Bronchial epithelial cell (primary cell): ENCODE data around the gene UBL4B. TPM values are rescaled to one million over a fixed set of nuclear protein-coding genes. Genes with fewer than 3 reads are reported as not detected.
"Not testable (repeated sequence)": the region's sequence is repeated elsewhere in the genome, so short reads cannot be mapped to it uniquely, and the experiment has no call there.

Experiments used
- DNase-seq: peaks from one replicate; pipeline ENCODE4 v3.0.0-alpha.2; 2010; ENCODE audit warnings: low read depth
- FAIRE-seq: peaks from 2 replicates; lab custom pipeline; 2011; peaks lifted over from hg19 to GRCh38; lab: Jason Lieb, UNC
- H3K27me3 ChIP-seq: 2 replicates; pipeline ENCODE4 v1.5.1; 2011; ENCODE audit warnings: low read length; ENCODE audit not compliant: control insufficient read depth, insufficient read depth
- H3K36me3 ChIP-seq: 2 replicates; pipeline ENCODE4 v1.5.1; 2011; ENCODE audit warnings: low read length; ENCODE audit not compliant: control insufficient read depth, insufficient read depth
- H3K4me3 ChIP-seq: 2 replicates; pipeline ENCODE4 v1.5.1; 2011; ENCODE audit warnings: mild to moderate bottlenecking, low read depth, low read length, control low read depth
- total RNA-seq: library from RNA; depleted of rRNA; stranded (reverse); fragments of >200 nt; gene quantifications from 2 replicates; pipeline ENCODE4 v1.2.1, GENCODE V29; 2014
- TF ChIP-seq, protein P1 (sequence below): IDR thresholded peaks from 2 replicates; pipeline ENCODE4 v1.5.1; 2011; ENCODE audit warnings: mild to moderate bottlenecking, moderate library complexity, low read length, control low read depth, inconsistent platforms; ENCODE audit not compliant: insufficient read depth, severe bottlenecking

Gene UBL4B
- total RNA-seq, 1 donor from 2014 or later, result not detected

DNA sequence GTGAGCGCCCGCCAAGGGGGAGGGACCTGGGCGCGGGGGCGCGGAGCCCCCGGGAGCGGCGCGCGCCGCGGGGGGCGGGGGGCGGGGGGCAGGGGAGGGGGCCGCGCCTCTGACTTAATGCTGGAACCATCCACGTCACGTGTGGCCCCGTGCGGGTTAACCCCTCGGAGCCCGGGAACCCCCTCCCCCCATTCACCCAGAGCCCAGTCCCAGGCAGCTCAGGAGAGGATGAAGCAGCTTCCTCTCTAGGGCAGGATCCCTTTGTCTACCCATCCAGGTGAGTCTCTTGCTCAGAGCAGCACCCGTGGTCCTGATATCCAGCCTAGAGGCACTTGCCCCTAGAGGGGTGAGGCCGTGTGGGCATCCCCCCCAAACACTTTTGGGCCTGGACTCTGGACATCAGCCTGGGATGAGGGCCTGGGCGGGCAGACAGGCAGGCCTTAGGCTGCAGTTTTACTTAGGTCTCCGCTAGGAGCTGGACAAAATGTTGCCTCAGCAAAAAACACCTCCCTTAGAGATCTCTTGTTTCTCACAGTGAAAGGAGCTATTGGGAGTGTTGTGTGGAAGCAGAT lies 41.5 kb upstream of the UBL4B start, which contains the start of gene ALX3:
ALX3 (minus strand) TSS at position 2 of the 572 bp plus-strand sequence. CDS start 60 bp downstream, outside the sequence.
- FAIRE-seq, result no peak
- TF ChIP-seq, protein P1, sequence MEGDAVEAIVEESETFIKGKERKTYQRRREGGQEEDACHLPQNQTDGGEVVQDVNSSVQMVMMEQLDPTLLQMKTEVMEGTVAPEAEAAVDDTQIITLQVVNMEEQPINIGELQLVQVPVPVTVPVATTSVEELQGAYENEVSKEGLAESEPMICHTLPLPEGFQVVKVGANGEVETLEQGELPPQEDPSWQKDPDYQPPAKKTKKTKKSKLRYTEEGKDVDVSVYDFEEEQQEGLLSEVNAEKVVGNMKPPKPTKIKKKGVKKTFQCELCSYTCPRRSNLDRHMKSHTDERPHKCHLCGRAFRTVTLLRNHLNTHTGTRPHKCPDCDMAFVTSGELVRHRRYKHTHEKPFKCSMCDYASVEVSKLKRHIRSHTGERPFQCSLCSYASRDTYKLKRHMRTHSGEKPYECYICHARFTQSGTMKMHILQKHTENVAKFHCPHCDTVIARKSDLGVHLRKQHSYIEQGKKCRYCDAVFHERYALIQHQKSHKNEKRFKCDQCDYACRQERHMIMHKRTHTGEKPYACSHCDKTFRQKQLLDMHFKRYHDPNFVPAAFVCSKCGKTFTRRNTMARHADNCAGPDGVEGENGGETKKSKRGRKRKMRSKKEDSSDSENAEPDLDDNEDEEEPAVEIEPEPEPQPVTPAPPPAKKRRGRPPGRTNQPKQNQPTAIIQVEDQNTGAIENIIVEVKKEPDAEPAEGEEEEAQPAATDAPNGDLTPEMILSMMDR, result no peak
- Histone ChIP-seq H3K36me3 (no peaks in the 10 kb centered on the region), H3K27me3 (peaks cover 42% of the 10 kb centered on the region), H3K4me3 (no peak within 1 kb of the TSS)
- no peak for DNase-seq

DNA sequence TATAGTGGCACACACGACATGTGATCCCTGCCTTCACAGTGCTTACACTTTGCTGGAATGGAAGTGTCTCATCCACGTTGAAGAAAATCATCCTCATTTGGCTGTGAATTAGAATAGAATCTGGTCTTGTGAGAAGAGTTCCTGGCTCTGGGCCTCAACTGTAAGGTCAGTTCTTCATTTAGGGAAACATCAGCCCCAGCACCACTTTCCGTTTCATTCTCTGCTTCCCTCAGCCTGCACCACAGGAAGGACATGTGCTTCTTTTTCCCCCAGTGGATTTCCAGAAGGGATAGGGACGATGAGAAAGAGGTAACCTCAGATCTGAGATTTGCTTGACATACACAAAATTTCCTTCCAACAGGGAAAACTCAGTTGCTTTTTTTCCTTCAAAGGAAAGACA lies 38.1 kb upstream of the UBL4B start:
- no peak overlapping the region for H3K4me3 ChIP-seq
- H3K36me3 ChIP-seq, result no peaks in the 10 kb centered on the region
- no peak for DNase-seq
- TF ChIP-seq, protein P1, result no peak
- H3K27me3 ChIP-seq, result peaks cover 18% of the 10 kb centered on the region
- FAIRE-seq, result no peak

DNA sequence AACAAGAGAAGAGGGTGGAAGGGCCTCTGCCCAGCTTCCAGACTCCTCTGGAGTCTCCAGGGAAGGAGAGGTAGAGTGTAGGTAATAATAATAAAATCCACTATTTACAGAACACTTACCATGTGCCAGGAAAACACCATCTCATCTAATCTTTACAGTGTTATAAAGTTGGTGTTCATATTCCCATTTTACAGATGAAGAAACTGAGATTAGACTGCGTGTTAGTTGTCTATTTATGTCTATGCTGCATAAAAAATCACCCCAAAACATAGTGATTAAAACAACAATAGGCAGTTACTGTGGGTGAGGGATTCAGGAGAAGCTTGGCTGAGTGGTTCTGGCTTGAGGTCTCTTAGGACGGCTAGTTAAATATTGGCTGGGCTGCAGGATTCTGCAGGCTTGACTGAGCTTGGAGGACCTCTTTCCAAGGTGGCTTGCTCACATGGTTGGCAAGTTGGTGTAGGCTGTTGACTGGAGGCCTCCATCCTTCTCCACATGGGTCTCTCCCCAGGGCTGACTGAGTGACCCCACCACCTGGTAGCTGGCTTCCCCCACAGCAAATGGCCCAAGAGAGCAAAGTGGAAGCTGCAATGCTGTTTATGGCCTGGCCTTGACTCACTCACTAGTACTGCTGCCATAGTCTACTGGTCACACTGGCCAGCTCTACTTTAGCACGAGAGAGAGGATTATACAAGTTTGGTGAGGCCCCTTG lies 35.3 kb upstream of the UBL4B start:
- H3K4me3 ChIP-seq, result no peak overlapping the region
- peaks cover 5% of the 10 kb centered on the region for H3K27me3 ChIP-seq
- TF ChIP-seq, protein P1, result no peak
- FAIRE-seq (no peak), DNase-seq (no peak)
- H3K36me3 ChIP-seq, result no peaks in the 10 kb centered on the region

DNA sequence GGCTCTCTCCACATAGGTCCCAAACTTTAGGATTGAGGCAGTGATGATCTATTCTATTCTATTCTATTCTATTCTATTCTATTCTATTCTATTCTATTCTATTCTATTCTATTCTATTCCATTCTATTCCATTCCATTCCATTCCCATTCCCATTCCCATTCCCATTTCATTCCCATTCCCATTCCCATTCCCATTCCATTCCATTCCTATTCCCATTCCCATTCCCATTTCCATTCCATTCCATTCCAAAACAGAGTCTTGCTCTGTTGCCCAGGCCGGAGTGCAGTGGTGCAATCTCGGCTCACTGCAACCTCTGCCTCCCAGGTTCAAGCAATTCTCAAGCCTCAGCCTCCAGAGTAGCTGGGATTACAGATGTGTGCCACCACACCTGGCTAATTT lies 32.2 kb upstream of the UBL4B start:
- H3K27me3 ChIP-seq, result peaks cover 29% of the 10 kb centered on the region
- not testable (repeated sequence) for FAIRE-seq, H3K36me3 ChIP-seq, DNase-seq, H3K4me3 ChIP-seq

DNA sequence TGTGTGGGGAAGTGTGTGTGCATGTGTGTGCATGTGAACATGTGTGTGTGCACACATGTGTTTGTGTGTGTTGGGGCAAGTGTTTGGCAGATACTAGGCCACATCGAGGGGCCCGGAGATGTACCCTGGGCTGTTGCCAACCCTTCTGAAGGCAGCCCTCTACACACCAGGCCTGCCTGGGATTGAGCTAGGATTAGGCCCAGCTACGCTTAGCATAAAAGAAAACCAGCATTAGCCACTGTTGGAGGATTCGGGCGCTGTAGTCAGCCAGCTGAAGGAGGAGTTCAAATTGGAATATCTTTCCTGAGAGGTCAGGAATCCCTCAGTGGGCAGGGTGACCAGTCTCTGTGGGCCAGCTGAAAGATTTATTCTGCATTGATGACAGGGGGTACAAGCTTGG lies 31.2 kb upstream of the UBL4B start:
- Histone ChIP-seq H3K36me3 (no peaks in the 10 kb centered on the region), H3K27me3 (peaks cover 37% of the 10 kb centered on the region)

DNA sequence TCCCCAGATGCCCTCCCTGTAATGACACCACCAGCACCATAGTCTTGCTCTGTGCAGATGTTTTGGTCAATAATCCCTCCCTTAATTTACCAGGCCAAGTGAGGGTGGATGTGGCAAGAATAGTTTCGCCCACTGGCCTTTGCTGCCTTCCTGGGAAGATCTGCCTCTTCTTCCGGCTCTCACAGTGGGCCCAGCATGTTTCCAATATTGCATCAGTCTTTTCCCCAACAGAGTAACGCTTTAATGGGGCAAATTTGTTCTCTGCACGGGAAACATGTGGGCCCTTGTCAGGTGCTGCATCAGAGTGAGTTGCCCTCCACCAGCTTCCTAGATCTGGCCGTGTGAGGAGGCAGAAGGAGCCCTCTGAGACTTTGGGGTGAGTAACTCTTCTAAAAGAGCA lies 29.8 kb upstream of the UBL4B start:
- TF ChIP-seq, protein P1, result no peak
- Histone ChIP-seq H3K36me3 (no peaks in the 10 kb centered on the region), H3K27me3 (peaks cover 43% of the 10 kb centered on the region), H3K4me3 (no peak overlapping the region)
- DNase-seq (no peak), FAIRE-seq (no peak)

More for the DNA sequence above, 31.2 kb upstream of the UBL4B start:
- FAIRE-seq (no peak), DNase-seq (no peak)
- TF ChIP-seq, protein P1, result no peak
- no peak overlapping the region for H3K4me3 ChIP-seq
